HL-60 (cell line): ENCODE data around the gene NKIRAS2.

ENCODE experiments used
- DNase-seq, 2 experiments: peaks; one replicate each; pipeline ENCODE4 v3.0.0-alpha.2; 2010 to 2020; ENCODE audit warnings: low read depth in 1 of 2, low spot score in 1 of 2
- H3K27ac ChIP-seq: fragments of 250-450 bp; sonication (Bioruptor Pico); replicated peaks from 2 replicates; pipeline ENCODE4 v1.5.1; 2020; ENCODE audit warnings: mild to moderate bottlenecking, moderate library complexity
- H3K27me3 ChIP-seq: fragments of 250-450 bp; sonication (Bioruptor Pico); 2 replicates; pipeline ENCODE4 v1.5.1; 2021; ENCODE audit warnings: mild to moderate bottlenecking, moderate library complexity; ENCODE audit not compliant: insufficient read depth, poor library complexity, severe bottlenecking
- H3K4me3 ChIP-seq: replicated peaks from 2 replicates; pipeline ENCODE4 v1.5.1; 2011; ENCODE audit warnings: mild to moderate bottlenecking, control low read depth, low read length; ENCODE audit not compliant: insufficient read depth
- GABPA ChIP-seq: IDR thresholded peaks from 2 replicates; pipeline ENCODE4 v1.6.1; 2012; ENCODE audit warnings: low read depth
- POLR2AphosphoS5 ChIP-seq: IDR thresholded peaks from 2 replicates; pipeline ENCODE4 v1.6.1; 2012; ENCODE audit warnings: low read depth
- SPI1 ChIP-seq: IDR thresholded peaks from 2 replicates; pipeline ENCODE4 v1.6.1; 2012; ENCODE audit warnings: low read depth, mild to moderate bottlenecking, borderline replicate concordance
- TF ChIP-seq, protein P1 (sequence below): IDR thresholded peaks from 2 replicates; pipeline ENCODE4 v1.6.1; 2012; ENCODE audit warnings: low read depth; ENCODE audit not compliant: insufficient replicate concordance
- TF ChIP-seq, protein P2 (sequence below): IDR thresholded peaks from one replicate; pipeline ENCODE4 v1.5.1; 2011; ENCODE audit warnings: low read length, control low read depth, inconsistent platforms; ENCODE audit not compliant: insufficient read depth

Gene NKIRAS2

DNA sequence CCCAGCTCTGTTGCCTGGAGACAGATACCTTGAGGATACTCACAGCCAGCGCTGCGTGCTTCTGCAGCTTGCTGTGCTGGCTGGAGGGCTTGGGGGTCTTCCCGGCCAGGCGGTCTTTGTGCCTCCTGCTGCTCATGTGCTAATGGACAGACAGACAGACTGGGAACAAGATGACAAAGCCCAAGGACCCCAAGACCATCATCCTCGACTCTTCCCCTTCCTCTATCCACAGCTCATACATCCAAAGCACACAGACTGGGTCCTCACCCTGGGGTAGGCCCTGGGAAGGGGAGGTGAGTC, 7.7 kb downstream of the NKIRAS2 start:
- no peak overlapping the region for H3K4me3 ChIP-seq
- no peak for DNase-seq
- no peak overlapping the region; the same call in 1 of the 2 replicates for H3K27ac ChIP-seq
- no peaks in the 10 kb centered on the region for H3K27me3 ChIP-seq
- TF ChIP-seq SPI1: no peak
- TF ChIP-seq GABPA: no peak
- TF ChIP-seq, protein P1, sequence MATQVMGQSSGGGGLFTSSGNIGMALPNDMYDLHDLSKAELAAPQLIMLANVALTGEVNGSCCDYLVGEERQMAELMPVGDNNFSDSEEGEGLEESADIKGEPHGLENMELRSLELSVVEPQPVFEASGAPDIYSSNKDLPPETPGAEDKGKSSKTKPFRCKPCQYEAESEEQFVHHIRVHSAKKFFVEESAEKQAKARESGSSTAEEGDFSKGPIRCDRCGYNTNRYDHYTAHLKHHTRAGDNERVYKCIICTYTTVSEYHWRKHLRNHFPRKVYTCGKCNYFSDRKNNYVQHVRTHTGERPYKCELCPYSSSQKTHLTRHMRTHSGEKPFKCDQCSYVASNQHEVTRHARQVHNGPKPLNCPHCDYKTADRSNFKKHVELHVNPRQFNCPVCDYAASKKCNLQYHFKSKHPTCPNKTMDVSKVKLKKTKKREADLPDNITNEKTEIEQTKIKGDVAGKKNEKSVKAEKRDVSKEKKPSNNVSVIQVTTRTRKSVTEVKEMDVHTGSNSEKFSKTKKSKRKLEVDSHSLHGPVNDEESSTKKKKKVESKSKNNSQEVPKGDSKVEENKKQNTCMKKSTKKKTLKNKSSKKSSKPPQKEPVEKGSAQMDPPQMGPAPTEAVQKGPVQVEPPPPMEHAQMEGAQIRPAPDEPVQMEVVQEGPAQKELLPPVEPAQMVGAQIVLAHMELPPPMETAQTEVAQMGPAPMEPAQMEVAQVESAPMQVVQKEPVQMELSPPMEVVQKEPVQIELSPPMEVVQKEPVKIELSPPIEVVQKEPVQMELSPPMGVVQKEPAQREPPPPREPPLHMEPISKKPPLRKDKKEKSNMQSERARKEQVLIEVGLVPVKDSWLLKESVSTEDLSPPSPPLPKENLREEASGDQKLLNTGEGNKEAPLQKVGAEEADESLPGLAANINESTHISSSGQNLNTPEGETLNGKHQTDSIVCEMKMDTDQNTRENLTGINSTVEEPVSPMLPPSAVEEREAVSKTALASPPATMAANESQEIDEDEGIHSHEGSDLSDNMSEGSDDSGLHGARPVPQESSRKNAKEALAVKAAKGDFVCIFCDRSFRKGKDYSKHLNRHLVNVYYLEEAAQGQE: no peak

DNA sequence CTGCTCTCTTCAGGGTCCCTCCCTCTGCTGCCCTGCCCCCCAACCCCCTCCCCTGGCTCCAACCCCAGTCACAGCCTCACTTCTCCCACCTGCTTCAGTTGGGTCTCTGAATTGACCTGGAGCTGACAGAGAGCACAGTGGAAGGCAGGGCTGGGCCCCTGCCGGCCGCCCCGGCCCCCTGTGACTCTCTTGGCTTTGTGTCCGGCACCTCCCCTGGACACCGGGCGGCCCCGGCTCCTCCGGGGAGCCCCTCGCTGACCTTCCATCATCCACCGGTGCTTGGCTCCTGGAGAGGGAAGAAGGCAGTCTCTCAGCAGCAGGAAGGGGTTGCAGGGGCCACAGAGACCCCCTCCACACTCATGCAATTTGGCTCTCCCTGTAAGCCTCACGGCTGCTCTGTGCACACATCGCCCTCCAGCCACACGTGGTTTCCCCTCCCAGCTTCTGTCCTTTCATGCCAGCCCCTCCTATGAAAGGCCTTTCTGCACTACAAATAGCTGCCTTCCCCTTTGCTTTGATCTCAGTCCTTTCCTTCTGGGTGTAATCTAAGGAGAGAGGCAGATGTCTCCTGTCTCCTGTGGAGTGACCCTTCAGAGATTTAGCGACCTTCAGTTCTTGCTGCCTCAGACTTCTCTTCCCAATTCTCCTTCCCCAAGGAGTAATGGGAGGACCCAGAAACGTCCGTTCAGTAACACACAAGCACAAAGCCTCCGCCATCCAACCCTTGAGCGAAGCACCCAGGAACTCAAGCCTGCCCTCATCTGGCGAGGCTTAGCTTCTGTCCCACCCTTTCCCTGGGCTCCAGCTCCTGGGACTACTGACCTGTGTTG, 8.3 kb downstream of the NKIRAS2 start:
- H3K4me3 ChIP-seq: no peak overlapping the region
- peak overlapping the region; percentile 1; the same call in 1 of the 2 replicates for H3K27ac ChIP-seq
- peak in 1 of 2 experiments; percentile 56 for DNase-seq
- no peaks in the 10 kb centered on the region for H3K27me3 ChIP-seq
- TF ChIP-seq, protein P2, sequence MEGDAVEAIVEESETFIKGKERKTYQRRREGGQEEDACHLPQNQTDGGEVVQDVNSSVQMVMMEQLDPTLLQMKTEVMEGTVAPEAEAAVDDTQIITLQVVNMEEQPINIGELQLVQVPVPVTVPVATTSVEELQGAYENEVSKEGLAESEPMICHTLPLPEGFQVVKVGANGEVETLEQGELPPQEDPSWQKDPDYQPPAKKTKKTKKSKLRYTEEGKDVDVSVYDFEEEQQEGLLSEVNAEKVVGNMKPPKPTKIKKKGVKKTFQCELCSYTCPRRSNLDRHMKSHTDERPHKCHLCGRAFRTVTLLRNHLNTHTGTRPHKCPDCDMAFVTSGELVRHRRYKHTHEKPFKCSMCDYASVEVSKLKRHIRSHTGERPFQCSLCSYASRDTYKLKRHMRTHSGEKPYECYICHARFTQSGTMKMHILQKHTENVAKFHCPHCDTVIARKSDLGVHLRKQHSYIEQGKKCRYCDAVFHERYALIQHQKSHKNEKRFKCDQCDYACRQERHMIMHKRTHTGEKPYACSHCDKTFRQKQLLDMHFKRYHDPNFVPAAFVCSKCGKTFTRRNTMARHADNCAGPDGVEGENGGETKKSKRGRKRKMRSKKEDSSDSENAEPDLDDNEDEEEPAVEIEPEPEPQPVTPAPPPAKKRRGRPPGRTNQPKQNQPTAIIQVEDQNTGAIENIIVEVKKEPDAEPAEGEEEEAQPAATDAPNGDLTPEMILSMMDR: peak; percentile 8
- TF ChIP-seq SPI1 (no peak), POLR2AphosphoS5 (no peak), GABPA (no peak)
- TF ChIP-seq, protein P1: no peak

DNA sequence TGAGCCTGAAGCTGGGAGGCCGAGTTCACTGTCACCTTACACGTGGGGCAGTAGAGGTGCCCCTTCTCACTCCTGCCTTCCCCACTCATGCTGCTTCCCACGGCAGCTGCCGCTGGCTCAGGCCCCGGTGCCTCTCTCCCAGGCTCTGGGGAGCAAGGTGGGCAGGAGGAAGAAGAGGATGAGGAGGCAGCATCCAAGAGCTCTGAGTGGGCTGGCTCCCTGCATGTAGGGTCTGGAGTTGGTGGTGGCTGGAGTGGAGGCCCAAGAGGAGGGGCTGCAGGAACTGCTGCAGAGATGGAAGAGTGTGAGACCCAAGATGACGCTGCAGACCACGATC, 8.9 kb downstream of the NKIRAS2 start:
- no peak overlapping the region for H3K27ac ChIP-seq
- no peaks in the 10 kb centered on the region for H3K27me3 ChIP-seq
- H3K4me3 ChIP-seq: no peak overlapping the region
- TF ChIP-seq SPI1: no peak
- TF ChIP-seq GABPA: no peak
- no peak for TF ChIP-seq POLR2AphosphoS5
- TF ChIP-seq, protein P2: no peak
- TF ChIP-seq, protein P1: no peak
- DNase-seq: no peak
